OCI-LY7 (cell line): ENCODE results near the gene IDUA.

Source experiments
- CTCF ChIP-seq: fragments of 200-600 bp; sonication (generic); conservative IDR thresholded peaks from 2 replicates; pipeline ENCODE4 v1.5.1; 2014; ENCODE audit warnings: mild to moderate bottlenecking, antibody characterized with exemption, low read length, moderate library complexity, mixed read lengths
- EZH2phosphoT487 ChIP-seq: fragments of 200-600 bp; sonication (generic); IDR thresholded peaks from 2 replicates; pipeline ENCODE4 v1.6.1; 2018; ENCODE audit warnings: low read depth, borderline replicate concordance, mild to moderate bottlenecking, mixed run types, antibody characterized with exemption, low read length, moderate library complexity, mixed read lengths

- TF ChIP-seq CTCF (no peak), EZH2phosphoT487 (no peak)
Observed at GRCh38 chr4:991451-992296, 4.8 kb downstream of the IDUA start.
